ENCODE measurements around the gene HOXA6. TPM values are rescaled to one million over a fixed set of nuclear protein-coding genes. Genes with fewer than 3 reads are reported as not detected.

Gene HOXA6
- total RNA-seq, 1 experiment from 2014 or later, result not detected

DNA sequence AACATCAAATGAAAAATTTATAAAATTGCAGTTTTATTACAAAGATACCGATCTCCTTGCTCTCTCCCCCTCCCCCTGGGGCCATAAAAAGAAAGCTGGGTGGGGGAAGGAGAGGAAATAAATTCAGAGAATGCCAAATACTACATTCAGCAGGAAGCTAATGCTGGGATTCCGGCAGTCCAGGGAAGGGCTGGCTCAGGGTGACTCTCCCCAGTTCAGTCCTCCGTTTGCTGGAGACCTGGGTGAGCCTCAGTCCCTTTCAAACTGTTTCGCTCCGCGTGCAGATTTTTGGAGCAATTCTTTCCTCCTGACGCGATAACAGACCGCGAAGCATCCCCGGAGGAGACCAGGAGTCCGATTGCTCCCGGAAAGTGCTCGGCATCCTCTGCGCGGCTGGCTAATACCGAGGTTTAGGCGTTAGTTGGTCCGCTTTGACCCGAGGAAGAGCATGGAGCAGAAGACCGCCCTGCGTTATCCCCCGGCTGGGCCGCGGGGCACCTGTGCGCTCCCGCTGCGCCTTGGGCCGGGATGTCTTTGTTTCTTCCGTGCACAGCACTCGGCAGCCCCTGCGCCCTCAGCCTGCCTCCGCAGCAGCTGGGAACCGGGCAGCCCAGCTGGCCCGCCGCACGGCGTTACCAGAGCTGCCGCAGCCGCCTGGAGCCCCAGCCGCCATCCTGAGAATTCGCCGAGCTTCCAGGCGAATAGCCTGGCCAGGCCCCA is 41.2 kb downstream of the HOXA6 start:
- ChIA-PET POLR2A (no interaction called here), CTCF (interaction anchor here (1.5 to 2.0 kb wide), 4 partner anchors 37 to 73 kb away, joined by 3 to 7 read pairs (median 6); partner anchors contain the start of gene HOXA5)
- no peak overlapping the region for H3K27ac Mint-ChIP-seq
- H3K27me3 Mint-ChIP-seq (ENCODE audit: low read depth), result peaks cover 100% of the 10 kb centered on the region
- TF ChIP-seq, protein P1, sequence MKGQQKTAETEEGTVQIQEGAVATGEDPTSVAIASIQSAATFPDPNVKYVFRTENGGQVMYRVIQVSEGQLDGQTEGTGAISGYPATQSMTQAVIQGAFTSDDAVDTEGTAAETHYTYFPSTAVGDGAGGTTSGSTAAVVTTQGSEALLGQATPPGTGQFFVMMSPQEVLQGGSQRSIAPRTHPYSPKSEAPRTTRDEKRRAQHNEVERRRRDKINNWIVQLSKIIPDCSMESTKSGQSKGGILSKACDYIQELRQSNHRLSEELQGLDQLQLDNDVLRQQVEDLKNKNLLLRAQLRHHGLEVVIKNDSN (CRISPR knock-in tag; IDR thresholded peaks at IDR 0.05), result no peak
- TF ChIP-seq, protein P2, sequence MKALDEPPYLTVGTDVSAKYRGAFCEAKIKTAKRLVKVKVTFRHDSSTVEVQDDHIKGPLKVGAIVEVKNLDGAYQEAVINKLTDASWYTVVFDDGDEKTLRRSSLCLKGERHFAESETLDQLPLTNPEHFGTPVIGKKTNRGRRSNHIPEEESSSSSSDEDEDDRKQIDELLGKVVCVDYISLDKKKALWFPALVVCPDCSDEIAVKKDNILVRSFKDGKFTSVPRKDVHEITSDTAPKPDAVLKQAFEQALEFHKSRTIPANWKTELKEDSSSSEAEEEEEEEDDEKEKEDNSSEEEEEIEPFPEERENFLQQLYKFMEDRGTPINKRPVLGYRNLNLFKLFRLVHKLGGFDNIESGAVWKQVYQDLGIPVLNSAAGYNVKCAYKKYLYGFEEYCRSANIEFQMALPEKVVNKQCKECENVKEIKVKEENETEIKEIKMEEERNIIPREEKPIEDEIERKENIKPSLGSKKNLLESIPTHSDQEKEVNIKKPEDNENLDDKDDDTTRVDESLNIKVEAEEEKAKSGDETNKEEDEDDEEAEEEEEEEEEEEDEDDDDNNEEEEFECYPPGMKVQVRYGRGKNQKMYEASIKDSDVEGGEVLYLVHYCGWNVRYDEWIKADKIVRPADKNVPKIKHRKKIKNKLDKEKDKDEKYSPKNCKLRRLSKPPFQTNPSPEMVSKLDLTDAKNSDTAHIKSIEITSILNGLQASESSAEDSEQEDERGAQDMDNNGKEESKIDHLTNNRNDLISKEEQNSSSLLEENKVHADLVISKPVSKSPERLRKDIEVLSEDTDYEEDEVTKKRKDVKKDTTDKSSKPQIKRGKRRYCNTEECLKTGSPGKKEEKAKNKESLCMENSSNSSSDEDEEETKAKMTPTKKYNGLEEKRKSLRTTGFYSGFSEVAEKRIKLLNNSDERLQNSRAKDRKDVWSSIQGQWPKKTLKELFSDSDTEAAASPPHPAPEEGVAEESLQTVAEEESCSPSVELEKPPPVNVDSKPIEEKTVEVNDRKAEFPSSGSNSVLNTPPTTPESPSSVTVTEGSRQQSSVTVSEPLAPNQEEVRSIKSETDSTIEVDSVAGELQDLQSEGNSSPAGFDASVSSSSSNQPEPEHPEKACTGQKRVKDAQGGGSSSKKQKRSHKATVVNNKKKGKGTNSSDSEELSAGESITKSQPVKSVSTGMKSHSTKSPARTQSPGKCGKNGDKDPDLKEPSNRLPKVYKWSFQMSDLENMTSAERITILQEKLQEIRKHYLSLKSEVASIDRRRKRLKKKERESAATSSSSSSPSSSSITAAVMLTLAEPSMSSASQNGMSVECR (CRISPR knock-in tag; IDR thresholded peaks at IDR 0.05; ENCODE audit: borderline replicate concordance), result no peak
- TF ChIP-seq ZNF423 (CRISPR knock-in tag; IDR thresholded peaks at IDR 0.05) (peak; percentile 88), SOX15 (CRISPR knock-in tag; IDR thresholded peaks at IDR 0.05) (no peak)
- H3K4me1 Mint-ChIP-seq, result peaks cover 33% of the 10 kb centered on the region
- DNase-seq (ENCODE audit: low spot score), result peak; percentile 73
- 0 out of 2 replicates have a peak overlapping the region, but pooled peaks have one; percentile 12 for H3K4me3 Mint-ChIP-seq
- peak; percentile 29 for ATAC-seq
- no peaks in the 10 kb centered on the region; the same call in 1 of the 2 replicates for H3K36me3 Mint-ChIP-seq
- no peaks in the 10 kb centered on the region for H3K9me3 Mint-ChIP-seq

DNA sequence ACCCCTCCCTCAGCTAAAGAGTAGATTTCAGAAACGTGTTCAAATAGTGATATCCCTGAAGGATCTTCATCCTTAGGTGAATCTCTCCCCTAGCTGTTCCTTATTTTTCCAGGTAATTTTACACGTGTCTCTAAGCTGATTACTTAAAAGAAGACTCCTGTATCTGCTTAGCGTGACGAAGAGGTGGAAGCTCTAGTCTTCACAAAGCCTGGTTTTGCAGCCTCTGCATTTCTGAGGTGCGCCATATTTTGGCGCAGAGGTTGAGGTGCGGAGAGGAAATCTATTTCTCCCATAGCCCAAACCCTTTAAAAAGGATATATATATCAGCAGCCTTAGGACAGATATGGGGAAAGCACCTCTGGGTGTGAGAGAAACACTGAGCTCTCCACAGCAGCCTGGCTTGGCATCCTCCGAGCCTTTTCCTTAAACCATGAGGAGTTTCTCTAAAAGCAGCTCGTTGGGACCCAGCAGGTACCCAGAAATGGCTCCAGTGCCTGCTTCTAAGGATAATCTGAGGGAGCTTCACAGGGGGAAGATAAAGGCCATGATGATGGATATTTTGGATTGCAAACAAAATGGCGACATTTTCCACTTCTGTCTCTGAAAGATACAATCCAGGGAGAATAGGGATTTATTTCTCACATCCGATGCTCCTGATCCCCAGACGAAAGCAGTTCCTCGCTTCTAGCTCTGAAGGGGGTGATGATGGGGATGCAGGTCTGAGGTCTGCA is 42.1 kb downstream of the HOXA6 start:
- no peaks in the 10 kb centered on the region for H3K9me3 Mint-ChIP-seq
- CTCF ChIA-PET, result interaction anchor here (1.5 to 2.0 kb wide), 4 partner anchors 38 to 74 kb away, joined by 3 to 7 read pairs (median 6); partner anchors contain the start of gene HOXA5

More for the DNA sequence above, 42.1 kb downstream of the HOXA6 start:
- no peak for DNase-seq (ENCODE audit: low spot score)
- no peak overlapping the region for H3K4me3 Mint-ChIP-seq
- H3K27ac Mint-ChIP-seq, result no peak overlapping the region
- no peak for ATAC-seq
- no peaks in the 10 kb centered on the region; the same call in 1 of the 2 replicates for H3K36me3 Mint-ChIP-seq
- peaks cover 100% of the 10 kb centered on the region for H3K27me3 Mint-ChIP-seq (ENCODE audit: low read depth)
- peaks cover 37% of the 10 kb centered on the region for H3K4me1 Mint-ChIP-seq
- no peak for TF ChIP-seq TEAD1 (CRISPR knock-in tag; IDR thresholded peaks at IDR 0.05)
- TF ChIP-seq ZNF121 (CRISPR knock-in tag; IDR thresholded peaks at IDR 0.05), result no peak
- no peak for TF ChIP-seq TCF7 (CRISPR knock-in tag; IDR thresholded peaks at IDR 0.05; ENCODE audit: low read depth)
- no peak for TF ChIP-seq ZBTB21 (CRISPR knock-in tag; IDR thresholded peaks at IDR 0.05; ENCODE audit: borderline replicate concordance)
- no peak for TF ChIP-seq EMX1 (CRISPR knock-in tag; IDR thresholded peaks at IDR 0.05)
- no peak for TF ChIP-seq ZNF317 (CRISPR knock-in tag; IDR thresholded peaks at IDR 0.05; ENCODE audit: borderline replicate concordance, low read depth)
- TF ChIP-seq CREM (CRISPR knock-in tag; IDR thresholded peaks at IDR 0.05), result no peak
- TF ChIP-seq, protein P2 (CRISPR knock-in tag; IDR thresholded peaks at IDR 0.05; ENCODE audit: borderline replicate concordance), result no peak
- TF ChIP-seq FOXK1 (CRISPR knock-in tag; IDR thresholded peaks at IDR 0.05), result no peak
- TF ChIP-seq CREB1 (CRISPR knock-in tag; IDR thresholded peaks at IDR 0.05), result no peak
- TF ChIP-seq, protein P3, sequence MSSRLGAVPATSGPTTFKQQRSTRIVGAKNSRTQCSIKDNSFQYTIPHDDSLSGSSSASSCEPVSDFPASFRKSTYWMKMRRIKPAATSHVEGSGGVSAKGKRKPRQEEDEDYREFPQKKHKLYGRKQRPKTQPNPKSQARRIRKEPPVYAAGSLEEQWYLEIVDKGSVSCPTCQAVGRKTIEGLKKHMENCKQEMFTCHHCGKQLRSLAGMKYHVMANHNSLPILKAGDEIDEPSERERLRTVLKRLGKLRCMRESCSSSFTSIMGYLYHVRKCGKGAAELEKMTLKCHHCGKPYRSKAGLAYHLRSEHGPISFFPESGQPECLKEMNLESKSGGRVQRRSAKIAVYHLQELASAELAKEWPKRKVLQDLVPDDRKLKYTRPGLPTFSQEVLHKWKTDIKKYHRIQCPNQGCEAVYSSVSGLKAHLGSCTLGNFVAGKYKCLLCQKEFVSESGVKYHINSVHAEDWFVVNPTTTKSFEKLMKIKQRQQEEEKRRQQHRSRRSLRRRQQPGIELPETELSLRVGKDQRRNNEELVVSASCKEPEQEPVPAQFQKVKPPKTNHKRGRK (CRISPR knock-in tag; IDR thresholded peaks at IDR 0.05; ENCODE audit: borderline replicate concordance), result no peak
- no peak for TF ChIP-seq FOXJ3 (CRISPR knock-in tag; IDR thresholded peaks at IDR 0.05; ENCODE audit: borderline replicate concordance)
- TF ChIP-seq, protein P4, sequence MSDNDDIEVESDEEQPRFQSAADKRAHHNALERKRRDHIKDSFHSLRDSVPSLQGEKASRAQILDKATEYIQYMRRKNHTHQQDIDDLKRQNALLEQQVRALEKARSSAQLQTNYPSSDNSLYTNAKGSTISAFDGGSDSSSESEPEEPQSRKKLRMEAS (CRISPR knock-in tag; IDR thresholded peaks at IDR 0.05), result no peak
- no peak for TF ChIP-seq ATF2 (CRISPR knock-in tag; IDR thresholded peaks at IDR 0.05; ENCODE audit: borderline replicate concordance, low read depth)
- POLR2A ChIA-PET, result no interaction called here
